ENCODE results near the gene NKAIN2.
"Not testable (repeated sequence)": the region's sequence is repeated elsewhere in the genome, so short reads cannot be mapped to it uniquely, and the experiment has no call there.

DNA sequence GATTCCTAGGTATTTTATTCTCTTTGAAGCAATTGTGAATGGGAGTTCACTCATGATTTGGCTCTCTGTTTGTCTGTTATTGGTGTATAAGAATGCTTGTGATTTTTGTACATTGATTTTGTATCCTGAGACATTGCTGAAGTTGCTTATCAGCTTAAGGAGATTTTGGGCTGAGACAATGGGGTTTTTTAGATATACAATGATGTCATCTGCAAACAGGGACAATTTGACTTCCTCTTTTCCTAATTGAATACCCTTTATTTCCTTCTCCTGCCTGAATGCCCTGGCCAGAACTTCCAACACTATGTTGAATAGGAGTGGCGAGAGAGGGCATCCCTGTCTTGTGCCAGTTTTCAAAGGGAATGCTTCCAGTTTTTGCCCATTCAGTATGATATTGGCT is 363.6 kb downstream of the NKAIN2 start:
- TF ChIP-seq, protein P1, sequence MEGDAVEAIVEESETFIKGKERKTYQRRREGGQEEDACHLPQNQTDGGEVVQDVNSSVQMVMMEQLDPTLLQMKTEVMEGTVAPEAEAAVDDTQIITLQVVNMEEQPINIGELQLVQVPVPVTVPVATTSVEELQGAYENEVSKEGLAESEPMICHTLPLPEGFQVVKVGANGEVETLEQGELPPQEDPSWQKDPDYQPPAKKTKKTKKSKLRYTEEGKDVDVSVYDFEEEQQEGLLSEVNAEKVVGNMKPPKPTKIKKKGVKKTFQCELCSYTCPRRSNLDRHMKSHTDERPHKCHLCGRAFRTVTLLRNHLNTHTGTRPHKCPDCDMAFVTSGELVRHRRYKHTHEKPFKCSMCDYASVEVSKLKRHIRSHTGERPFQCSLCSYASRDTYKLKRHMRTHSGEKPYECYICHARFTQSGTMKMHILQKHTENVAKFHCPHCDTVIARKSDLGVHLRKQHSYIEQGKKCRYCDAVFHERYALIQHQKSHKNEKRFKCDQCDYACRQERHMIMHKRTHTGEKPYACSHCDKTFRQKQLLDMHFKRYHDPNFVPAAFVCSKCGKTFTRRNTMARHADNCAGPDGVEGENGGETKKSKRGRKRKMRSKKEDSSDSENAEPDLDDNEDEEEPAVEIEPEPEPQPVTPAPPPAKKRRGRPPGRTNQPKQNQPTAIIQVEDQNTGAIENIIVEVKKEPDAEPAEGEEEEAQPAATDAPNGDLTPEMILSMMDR (IDR thresholded peaks at IDR 0.05; ENCODE audit: low read depth, low read length), result not testable (repeated sequence)
- not testable (repeated sequence) for TF ChIP-seq POLR2A (IDR thresholded peaks at IDR 0.05; ENCODE audit: extremely low read depth, insufficient read length)
